ENCODE measurements around the gene GSTM2.

DNA sequence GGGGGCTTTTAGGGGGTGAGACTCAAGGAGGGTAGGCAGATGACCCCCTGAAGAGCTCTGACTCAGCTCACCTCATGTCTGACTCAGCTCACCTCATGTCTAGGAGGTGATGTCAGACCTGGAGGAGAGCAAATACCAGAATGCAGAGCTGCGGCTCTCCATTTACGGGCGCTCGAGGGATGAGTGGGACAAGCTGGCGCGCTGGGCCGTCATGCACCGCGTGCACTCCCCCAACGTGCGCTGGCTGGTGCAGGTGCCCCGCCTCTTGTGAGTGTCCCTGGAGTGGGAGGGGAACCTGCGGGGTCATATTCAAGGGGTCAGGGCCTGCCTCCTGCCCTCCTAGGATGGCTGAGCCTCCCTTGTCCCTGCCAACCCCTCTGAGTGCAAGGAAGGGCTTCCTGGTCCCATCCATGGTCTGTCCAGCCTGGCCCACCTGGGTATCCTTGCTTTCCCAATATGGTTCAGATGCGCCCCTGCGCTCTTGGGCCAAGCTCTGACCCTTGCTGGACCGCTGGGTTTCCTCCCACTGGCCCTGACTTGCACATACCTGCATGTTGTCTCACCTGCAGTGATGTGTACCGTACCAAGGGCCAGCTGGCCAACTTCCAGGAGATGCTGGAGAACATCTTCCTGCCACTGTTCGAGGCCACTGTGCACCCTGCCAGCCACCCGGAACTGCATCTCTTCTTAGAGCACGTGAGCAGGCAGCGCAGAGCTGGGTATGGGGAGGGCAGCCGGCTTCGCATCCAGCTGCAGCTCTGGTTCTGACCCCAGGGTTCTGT, 39.1 kb upstream of the GSTM2 start:
- TF ChIP-seq POLR2A (IDR thresholded peaks at IDR 0.05; ENCODE audit: low read depth, low read length): no peak
- TF ChIP-seq, protein P1, sequence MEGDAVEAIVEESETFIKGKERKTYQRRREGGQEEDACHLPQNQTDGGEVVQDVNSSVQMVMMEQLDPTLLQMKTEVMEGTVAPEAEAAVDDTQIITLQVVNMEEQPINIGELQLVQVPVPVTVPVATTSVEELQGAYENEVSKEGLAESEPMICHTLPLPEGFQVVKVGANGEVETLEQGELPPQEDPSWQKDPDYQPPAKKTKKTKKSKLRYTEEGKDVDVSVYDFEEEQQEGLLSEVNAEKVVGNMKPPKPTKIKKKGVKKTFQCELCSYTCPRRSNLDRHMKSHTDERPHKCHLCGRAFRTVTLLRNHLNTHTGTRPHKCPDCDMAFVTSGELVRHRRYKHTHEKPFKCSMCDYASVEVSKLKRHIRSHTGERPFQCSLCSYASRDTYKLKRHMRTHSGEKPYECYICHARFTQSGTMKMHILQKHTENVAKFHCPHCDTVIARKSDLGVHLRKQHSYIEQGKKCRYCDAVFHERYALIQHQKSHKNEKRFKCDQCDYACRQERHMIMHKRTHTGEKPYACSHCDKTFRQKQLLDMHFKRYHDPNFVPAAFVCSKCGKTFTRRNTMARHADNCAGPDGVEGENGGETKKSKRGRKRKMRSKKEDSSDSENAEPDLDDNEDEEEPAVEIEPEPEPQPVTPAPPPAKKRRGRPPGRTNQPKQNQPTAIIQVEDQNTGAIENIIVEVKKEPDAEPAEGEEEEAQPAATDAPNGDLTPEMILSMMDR (IDR thresholded peaks at IDR 0.05; ENCODE audit: extremely low read depth in 1 of 2, insufficient read depth in 1 of 2, low read depth in 1 of 2, low read length in 2 of 2): no peak
- no peak for TF ChIP-seq EZH2 (IDR thresholded peaks at IDR 0.05; ENCODE audit: borderline replicate concordance, low read depth, low read length, severe bottlenecking)
- TF ChIP-seq, protein P2, sequence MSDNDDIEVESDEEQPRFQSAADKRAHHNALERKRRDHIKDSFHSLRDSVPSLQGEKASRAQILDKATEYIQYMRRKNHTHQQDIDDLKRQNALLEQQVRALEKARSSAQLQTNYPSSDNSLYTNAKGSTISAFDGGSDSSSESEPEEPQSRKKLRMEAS (IDR thresholded peaks at IDR 0.05; ENCODE audit: insufficient read depth, insufficient read length): no peak
- no peak for TF ChIP-seq JUN (IDR thresholded peaks at IDR 0.05; ENCODE audit: borderline replicate concordance, insufficient read depth, insufficient read length, low read depth)
- no peak for TF ChIP-seq FOS (IDR thresholded peaks at IDR 0.05; ENCODE audit: borderline replicate concordance, insufficient read depth, low read length)
- TF ChIP-seq POLR2AphosphoS5 (IDR thresholded peaks at IDR 0.05; ENCODE audit: insufficient read depth, low read depth, low read length): no peak
- no peak for TF ChIP-seq GATA2 (IDR thresholded peaks at IDR 0.05; ENCODE audit: insufficient read depth, insufficient read length, low read depth, low read length)
